Esophagus muscularis mucosa (tissue), 4 donors: ENCODE data around the gene KIF18B. TPM values are rescaled to one million over a fixed set of nuclear protein-coding genes. Genes with fewer than 3 reads are reported as not detected.

Experiments used
- DNase-seq: peaks from one replicate; pipeline ENCODE4 v3.0.0-alpha.2; 2017; ENCODE audit errors: extremely low spot score
- H3K27ac ChIP-seq, 4 donors: fragments of 200-600 bp; sonication (generic); replicated peaks in 1 of 4; 1 replicate in 3 of 4; 2 replicates in 1 of 4; pipeline ENCODE4 v1.5.1; 2016 to 2019; ENCODE audit warnings: mild to moderate bottlenecking in 1 of 4
- H3K27me3 ChIP-seq, 4 donors: fragments of 200-600 bp; sonication (generic); one replicate each; pipeline versions ENCODE4 v1.5.1 to v1.6.0; 2016 to 2019
- H3K36me3 ChIP-seq, 4 donors: fragments of 200-600 bp; sonication (generic); one replicate each; pipeline ENCODE4 v1.5.1; 2016 to 2019
- H3K4me1 ChIP-seq, 4 donors: fragments of 200-600 bp; sonication (generic); one replicate each; pipeline ENCODE4 v1.5.1; 2016 to 2019
- H3K4me3 ChIP-seq, 4 donors: fragments of 200-600 bp; sonication (generic); 1 replicate in 2 of 4; 2 replicates in 2 of 4; pipeline ENCODE4 v1.5.1; 2016 to 2019; ENCODE audit warnings: mild to moderate bottlenecking in 4 of 4, moderate library complexity in 1 of 4
- H3K9me3 ChIP-seq, 4 donors: fragments of 200-600 bp; sonication (generic); 1 replicate in 3 of 4; 2 replicates in 1 of 4; pipeline ENCODE4 v1.5.1; 2016 to 2019
- EP300 ChIP-seq: sonication (generic); formaldehyde crosslinking; IDR thresholded peaks from one replicate; pipeline ENCODE4 v1.6.1; 2017; ENCODE audit warnings: antibody characterized with exemption
- POLR2A ChIP-seq: fragments of 450-650 bp; IDR thresholded peaks from one replicate; pipeline ENCODE4 v1.6.1; 2017; ENCODE audit warnings: antibody characterized with exemption, moderate library complexity, mild to moderate bottlenecking, low read depth
- POLR2AphosphoS5 ChIP-seq, 2 donors: sonication (generic); formaldehyde crosslinking; IDR thresholded peaks; one replicate each; pipeline ENCODE4 v1.6.1; 2017; ENCODE audit warnings: antibody characterized with exemption in 2 of 2
- WGBS: methylation state at CpG from one replicate; pipeline ENCODE4 v1.1.5; 2018; 5-methylcytosine and 5-hydroxymethylcytosine counted together
- intact Hi-C: fragments of 100-400 bp; cut with DNase I; formaldehyde crosslinking; loops from one replicate; pipeline ENCODE4 v1.15.1; 2023
- total RNA-seq, 4 donors: library from RNA; depleted of rRNA; stranded (reverse); fragments of >200 nt; gene quantifications; one replicate each; pipeline versions ENCODE4 v1.1.0 to v1.2.1, GENCODE V29; 2016
- TF ChIP-seq, protein P1 (sequence below), 3 experiments: fragments of 200-600 bp in 2 of 3; fragments of 450-650 bp in 1 of 3; sonication (generic) in 2 of 3; IDR thresholded peaks; one replicate each; pipeline ENCODE4 v1.5.1; 2017 to 2019; ENCODE audit warnings: antibody characterized with exemption in 3 of 3, mild to moderate bottlenecking in 2 of 3, moderate library complexity in 1 of 3

KIF18B gene
- total RNA-seq, 4 donors from 2014 or later: 0.17 TPM; not detected in 3

DNA sequence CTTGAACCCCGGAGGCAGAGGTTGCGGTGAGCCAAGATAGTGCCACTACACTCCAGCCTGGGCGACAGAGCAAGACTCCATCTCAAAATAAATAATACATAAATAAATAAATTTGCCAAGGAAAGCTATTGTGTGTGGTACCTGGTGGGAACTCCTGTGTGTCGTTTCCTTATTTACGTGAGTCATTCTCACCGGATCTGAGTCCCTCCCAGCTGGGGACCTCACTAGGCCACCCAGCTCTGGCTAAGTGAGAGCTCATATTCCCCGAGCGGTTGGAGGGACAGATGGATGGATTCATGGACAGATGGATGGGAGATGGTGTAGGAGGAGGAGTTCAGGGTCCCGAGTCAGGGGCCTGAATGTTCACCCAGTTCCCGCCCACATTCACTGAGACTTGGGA, 43.4 kb upstream of the KIF18B start:
- H3K27ac ChIP-seq: no peak overlapping the region
- intact Hi-C loops: no loop called here
- WGBS: 94% methylated on average over 10 of the region's 10 CpGs
- peaks cover 0 to 8% (median 0%) of the 10 kb centered on the region in 4 donors for H3K27me3 ChIP-seq
- H3K9me3 ChIP-seq: no peaks in the 10 kb centered on the region
- no peak overlapping the region for H3K4me3 ChIP-seq
- H3K36me3 ChIP-seq: no peaks in the 10 kb centered on the region
- no peak for DNase-seq
- TF ChIP-seq, protein P1, sequence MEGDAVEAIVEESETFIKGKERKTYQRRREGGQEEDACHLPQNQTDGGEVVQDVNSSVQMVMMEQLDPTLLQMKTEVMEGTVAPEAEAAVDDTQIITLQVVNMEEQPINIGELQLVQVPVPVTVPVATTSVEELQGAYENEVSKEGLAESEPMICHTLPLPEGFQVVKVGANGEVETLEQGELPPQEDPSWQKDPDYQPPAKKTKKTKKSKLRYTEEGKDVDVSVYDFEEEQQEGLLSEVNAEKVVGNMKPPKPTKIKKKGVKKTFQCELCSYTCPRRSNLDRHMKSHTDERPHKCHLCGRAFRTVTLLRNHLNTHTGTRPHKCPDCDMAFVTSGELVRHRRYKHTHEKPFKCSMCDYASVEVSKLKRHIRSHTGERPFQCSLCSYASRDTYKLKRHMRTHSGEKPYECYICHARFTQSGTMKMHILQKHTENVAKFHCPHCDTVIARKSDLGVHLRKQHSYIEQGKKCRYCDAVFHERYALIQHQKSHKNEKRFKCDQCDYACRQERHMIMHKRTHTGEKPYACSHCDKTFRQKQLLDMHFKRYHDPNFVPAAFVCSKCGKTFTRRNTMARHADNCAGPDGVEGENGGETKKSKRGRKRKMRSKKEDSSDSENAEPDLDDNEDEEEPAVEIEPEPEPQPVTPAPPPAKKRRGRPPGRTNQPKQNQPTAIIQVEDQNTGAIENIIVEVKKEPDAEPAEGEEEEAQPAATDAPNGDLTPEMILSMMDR (IDR thresholded peaks at IDR 0.05): no peak
- TF ChIP-seq EP300: no peak
- TF ChIP-seq POLR2AphosphoS5 (IDR thresholded peaks at IDR 0.05): no peak
- TF ChIP-seq POLR2A: no peak
- peaks cover 6 to 19% (median 12%) of the 10 kb centered on the region in 4 donors for H3K4me1 ChIP-seq

DNA sequence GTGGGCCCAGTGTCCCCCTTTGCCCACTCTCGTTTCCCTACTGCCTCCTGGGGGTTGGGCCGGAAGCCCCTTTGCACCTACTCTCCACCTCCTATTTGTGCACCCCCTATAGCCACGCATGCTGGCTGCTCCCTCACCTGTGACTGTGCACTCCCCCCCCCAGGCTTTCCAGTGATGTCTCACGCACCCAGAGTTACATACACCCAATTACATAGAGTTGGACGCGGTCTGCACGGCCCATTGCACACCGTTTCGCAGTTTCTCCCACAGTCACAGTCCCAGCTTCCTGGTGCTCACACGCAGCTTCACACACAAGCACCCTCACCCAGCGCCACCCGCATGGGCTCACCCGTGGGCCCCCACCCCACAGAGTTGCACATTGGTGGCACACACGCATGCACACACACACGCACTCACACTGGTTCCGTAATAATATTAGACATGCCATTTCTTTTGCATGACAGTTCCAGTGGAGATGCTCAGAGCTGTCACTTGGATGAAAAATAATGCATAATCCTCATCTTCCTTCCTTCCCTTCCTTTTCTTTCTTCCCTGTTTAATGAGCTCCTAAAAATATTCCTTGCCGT, 42.1 kb upstream of the KIF18B start:
- H3K4me3 ChIP-seq: no peak overlapping the region
- intact Hi-C loops: no loop called here
- WGBS: 94% methylated on average over 17 of the region's 17 CpGs
- TF ChIP-seq POLR2AphosphoS5 (IDR thresholded peaks at IDR 0.05): no peak
- TF ChIP-seq, protein P1 (IDR thresholded peaks at IDR 0.05): no peak
- TF ChIP-seq POLR2A: no peak
- no peak for TF ChIP-seq EP300
- no peaks in the 10 kb centered on the region for H3K9me3 ChIP-seq
- no peak for DNase-seq
- H3K36me3 ChIP-seq: no peaks in the 10 kb centered on the region
- H3K4me1 ChIP-seq: peaks cover 0 to 13% (median 12%) of the 10 kb centered on the region in 4 donors
- H3K27ac ChIP-seq: no peak overlapping the region
- H3K27me3 ChIP-seq: peaks cover 0 to 8% (median 0%) of the 10 kb centered on the region in 4 donors

DNA sequence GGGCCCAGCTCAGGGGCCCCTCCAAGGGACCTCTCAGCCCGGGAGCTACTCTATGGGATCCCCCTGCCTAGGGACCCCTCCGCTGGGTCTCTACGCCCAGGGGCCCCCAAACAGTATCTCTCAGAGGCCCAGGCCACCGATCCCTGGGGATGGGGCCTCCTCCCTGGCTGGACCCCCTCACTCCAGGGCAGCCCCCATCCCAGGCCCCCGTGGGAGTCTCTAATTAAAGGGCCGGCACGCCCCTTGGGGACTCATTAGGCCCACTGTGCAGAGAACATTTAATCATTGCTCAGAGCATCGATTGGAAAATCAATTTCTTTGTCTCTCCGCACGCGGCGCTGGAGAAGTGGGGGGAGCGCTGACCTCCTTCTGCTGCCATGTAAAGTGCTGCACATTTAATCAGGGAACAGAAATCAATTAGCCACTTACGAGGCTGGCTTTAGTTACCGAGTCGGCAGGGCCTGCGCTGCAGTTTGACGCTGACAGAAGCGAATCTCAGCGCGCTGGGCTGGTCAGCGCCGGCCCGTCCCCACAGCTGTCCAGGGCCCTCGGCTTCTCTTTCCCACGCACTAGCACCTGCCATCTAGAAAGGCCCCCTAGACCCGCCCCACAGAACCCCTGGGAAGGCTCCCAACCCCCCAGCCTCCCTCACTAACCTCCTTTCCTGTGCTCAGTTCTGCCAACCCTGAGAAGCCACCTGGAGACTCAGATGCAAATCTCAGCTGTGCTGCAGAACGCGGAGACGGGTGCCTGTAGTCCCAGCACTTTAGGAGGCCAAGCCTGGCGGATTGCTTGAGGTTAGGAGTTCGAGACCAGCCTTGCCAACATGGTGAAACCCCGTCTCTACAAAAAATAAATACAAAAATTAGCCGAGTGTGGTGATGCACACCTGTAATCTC, 40.7 kb upstream of the KIF18B start:
- H3K36me3 ChIP-seq: no peaks in the 10 kb centered on the region
- peaks cover 0 to 5% (median 0%) of the 10 kb centered on the region in 4 donors for H3K27me3 ChIP-seq
- H3K9me3 ChIP-seq: no peaks in the 10 kb centered on the region
- no peak overlapping the region for H3K4me3 ChIP-seq
- peaks cover 0 to 13% (median 12%) of the 10 kb centered on the region in 4 donors for H3K4me1 ChIP-seq
- H3K27ac ChIP-seq: no peak overlapping the region
- no peak for DNase-seq
- 88% methylated on average over 25 of the region's 34 CpGs for WGBS
- TF ChIP-seq POLR2AphosphoS5 (IDR thresholded peaks at IDR 0.05) (no peak), EP300 (no peak), POLR2A (no peak)
- TF ChIP-seq, protein P1 (IDR thresholded peaks at IDR 0.05): no peak
- intact Hi-C loops: no loop called here

DNA sequence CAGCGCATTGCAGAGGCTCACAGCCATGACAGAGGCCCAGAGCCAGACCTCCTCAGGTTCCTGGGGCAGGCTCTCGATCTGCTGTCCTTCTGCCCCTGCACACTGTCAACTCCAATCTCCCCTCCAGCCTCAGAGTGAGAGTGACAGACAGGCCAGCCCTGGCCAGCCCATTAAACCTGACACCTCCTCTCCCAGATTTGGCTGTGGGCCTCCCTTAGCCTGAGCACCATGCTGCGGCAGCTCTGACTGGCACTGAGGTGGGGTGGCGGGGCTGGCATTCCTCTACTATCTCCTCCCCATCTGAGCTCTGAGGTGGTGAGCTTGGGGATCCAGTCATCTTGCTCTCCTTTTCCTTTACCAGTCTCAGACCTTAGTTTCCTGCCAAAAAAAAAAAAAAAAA, 36.0 kb upstream of the KIF18B start:
- peaks cover 0 to 5% (median 0%) of the 10 kb centered on the region in 4 donors for H3K27me3 ChIP-seq
- no peak overlapping the region for H3K4me3 ChIP-seq
- no peaks in the 10 kb centered on the region for H3K9me3 ChIP-seq
- no peak for DNase-seq
- 88% methylated on average over 3 of the region's 4 CpGs for WGBS
- intact Hi-C loops: no loop called here
- H3K27ac ChIP-seq: no peak overlapping the region
- TF ChIP-seq EP300 (no peak), POLR2AphosphoS5 (IDR thresholded peaks at IDR 0.05) (no peak), POLR2A (no peak)
- TF ChIP-seq, protein P1 (IDR thresholded peaks at IDR 0.05): no peak
- H3K4me1 ChIP-seq: peaks cover 34 to 49% (median 47%) of the 10 kb centered on the region in 4 donors
- no peaks in the 10 kb centered on the region for H3K36me3 ChIP-seq
